ENCODE measurements around the gene OR4C13.
A peak's percentile ranks its signal among the peaks of the same experiment; 100 is the strongest.
"Not testable (repeated sequence)": the region's sequence is repeated elsewhere in the genome, so short reads cannot be mapped to it uniquely, and the experiment has no call there.

Gene OR4C13

GRCh38 chr11:49952091-49952490 lies at the start of gene OR4C13:
Gene OR4C13, plus strand, starts transcription at chr11:49952391. Its CDS starts 32 bp downstream, at chr11:49952423.
- no peak within 1 kb of the TSS for H3K27ac ChIP-seq
- TF ChIP-seq ZFX (IDR thresholded peaks at IDR 0.05) (no peak), CTCF (conservative IDR thresholded peaks at IDR 0.05) (no peak)

GRCh38 chr11:49911516-49911915 lies 40.7 kb upstream of the OR4C13 start:
- not testable (repeated sequence) for H3K27ac ChIP-seq

GRCh38 chr11:49948701-49949100 lies 3.5 kb upstream of the OR4C13 start:
- H3K27ac ChIP-seq: not testable (repeated sequence)

GRCh38 chr11:49973439-49973838 lies 21.2 kb downstream of the OR4C13 start:
- H3K27ac ChIP-seq: not testable (repeated sequence)

GRCh38 chr11:49982435-49982834 lies 30.2 kb downstream of the OR4C13 start, which contains the start of gene OR4C12:
Gene OR4C12, minus strand, starts transcription at chr11:49982535. Its CDS starts 34 bp downstream, at chr11:49982501.
- H3K27ac ChIP-seq: not testable (repeated sequence)

- no peak for TF ChIP-seq ZFX (IDR thresholded peaks at IDR 0.05)
- TF ChIP-seq CTCF (conservative IDR thresholded peaks at IDR 0.05): peak; percentile 71
Measured at GRCh38 chr11:49995565-49995964, 43.4 kb downstream of the OR4C13 start.

More at GRCh38 chr11:49995565-49995964, 43.4 kb downstream of the OR4C13 start:
- no peak overlapping the region for H3K27ac ChIP-seq
